GM19240 (cell line): ENCODE measurements around the gene NFYC.

Experiments
- DNase-seq: peaks from one replicate; pipeline ENCODE4 v3.0.0; 2011; ENCODE audit warnings: low spot score; ENCODE audit not compliant: insufficient read length

The NFYC gene

GRCh38 chr1:40781608-40781971, 90.1 kb downstream of the NFYC start:
- DNase-seq = no peak

- no peak for DNase-seq
These were observed 91.0 kb downstream of the NFYC start for GRCh38 chr1:40782371-40782956.

- no peak for DNase-seq
These were observed 91.7 kb downstream of the NFYC start, which contains the start of gene KCNQ4 for GRCh38 chr1:40783001-40783905. Gene KCNQ4, plus strand, starts transcription at chr1:40783787. Its CDS starts 307 bp downstream, at chr1:40784094.

- DNase-seq = no peak
These were observed 92.8 kb downstream of the NFYC start for GRCh38 chr1:40784141-40784770.

- DNase-seq = no peak
These were observed 93.3 kb downstream of the NFYC start for GRCh38 chr1:40784771-40785151.

- no peak for DNase-seq
These were observed 93.9 kb downstream of the NFYC start for GRCh38 chr1:40785446-40785845.

GRCh38 chr1:40786171-40786994, 94.9 kb downstream of the NFYC start:
- DNase-seq = no peak

GRCh38 chr1:40786995-40787705, 95.6 kb downstream of the NFYC start:
- DNase-seq = no peak

- no peak for DNase-seq
These were observed 96.4 kb downstream of the NFYC start for GRCh38 chr1:40787737-40788560.

GRCh38 chr1:40788561-40789341, 97.2 kb downstream of the NFYC start:
- DNase-seq = no peak

- no peak for DNase-seq
These were observed 97.8 kb downstream of the NFYC start for GRCh38 chr1:40789342-40789598.

GRCh38 chr1:40789661-40790430, 98.3 kb downstream of the NFYC start:
- no peak for DNase-seq

GRCh38 chr1:40792036-40792435, 100.5 kb downstream of the NFYC start:
- no peak for DNase-seq

- DNase-seq = no peak
These were observed 102.1 kb downstream of the NFYC start for GRCh38 chr1:40793617-40794016.

GRCh38 chr1:40794048-40794447, 102.5 kb downstream of the NFYC start:
- no peak for DNase-seq

- no peak for DNase-seq
These were observed 103.6 kb downstream of the NFYC start for GRCh38 chr1:40794974-40795715.

GRCh38 chr1:40795811-40796586, 104.5 kb downstream of the NFYC start:
- no peak for DNase-seq
